GM19023 (cell line): Measurements from ENCODE around the gene PRPF4.

Experiments used
- ATAC-seq: cut with Tn5 transposase; IDR thresholded peaks from one replicate; pipeline ENCODE4 v1.9.1; 2021; ENCODE audit warnings: mild to moderate bottlenecking, moderate library complexity; ENCODE audit not compliant: unreplicated experiment

Gene PRPF4

DNA sequence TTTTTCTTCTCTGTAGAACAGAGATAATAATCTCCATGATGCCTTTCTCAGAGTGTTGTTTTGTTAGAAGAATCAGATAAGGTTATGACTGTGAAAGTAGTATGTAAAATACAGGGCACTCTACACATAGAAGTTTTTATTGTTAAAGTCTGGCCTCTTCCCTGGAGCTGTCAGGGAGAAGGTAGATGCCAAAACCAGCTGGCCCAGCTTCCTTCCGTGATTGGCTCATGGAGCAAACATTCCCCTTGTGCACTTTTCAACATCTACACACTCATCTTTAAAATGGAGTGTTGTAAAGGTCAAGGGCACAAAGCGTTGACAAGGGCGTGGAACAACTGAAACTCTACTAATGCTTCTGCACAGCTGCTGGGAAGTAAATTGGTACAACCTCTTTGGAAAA, 35.1 kb downstream of the PRPF4 start:
- ATAC-seq, result no peak

DNA sequence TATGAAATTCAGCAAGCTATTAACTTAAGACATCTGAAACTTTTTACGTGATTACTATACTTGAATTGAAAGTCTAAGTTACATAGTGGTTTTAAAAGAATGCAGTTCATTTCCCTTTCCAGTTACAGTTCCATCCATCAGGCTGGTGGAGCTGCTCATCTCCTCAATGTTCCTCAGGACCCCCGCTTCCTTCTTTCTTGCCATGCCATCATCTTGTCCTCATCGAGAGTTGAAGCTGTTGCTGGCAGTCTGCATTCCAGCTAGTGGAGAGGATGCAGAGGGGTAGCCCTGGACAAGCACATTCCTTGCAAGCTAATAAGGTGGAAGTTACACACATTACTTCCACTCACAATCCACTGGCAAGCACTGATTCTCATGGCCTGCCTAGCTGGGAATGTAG, 36.5 kb downstream of the PRPF4 start:
- no peak for ATAC-seq

GRCh38 chr9:113313261-113313660, 37.8 kb downstream of the PRPF4 start:
- no peak for ATAC-seq

DNA sequence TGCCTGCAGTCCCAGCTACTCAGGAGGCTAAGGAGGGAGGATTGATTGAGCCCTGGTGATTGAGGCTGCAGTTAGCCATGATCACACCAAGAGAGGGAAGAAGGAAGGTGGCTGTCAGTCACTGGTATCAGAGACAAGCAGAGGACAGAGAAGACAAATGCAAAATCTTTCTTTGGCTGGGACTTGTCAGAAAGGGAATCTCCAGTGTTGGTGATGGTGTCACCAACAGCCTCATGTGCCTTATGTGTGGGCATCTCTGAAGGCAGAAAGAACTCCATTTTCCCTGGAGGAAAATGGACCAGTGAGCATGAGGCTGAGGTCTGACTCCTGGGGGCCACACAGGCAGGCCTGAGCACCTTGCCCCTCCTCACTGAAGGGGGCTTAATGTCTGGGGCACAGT, 39.8 kb downstream of the PRPF4 start:
- no peak for ATAC-seq

GRCh38 chr9:113316030-113316429, 40.6 kb downstream of the PRPF4 start:
- ATAC-seq, result no peak

- no peak for ATAC-seq
Observed at GRCh38 chr9:113317777-113318176, 42.3 kb downstream of the PRPF4 start.

DNA sequence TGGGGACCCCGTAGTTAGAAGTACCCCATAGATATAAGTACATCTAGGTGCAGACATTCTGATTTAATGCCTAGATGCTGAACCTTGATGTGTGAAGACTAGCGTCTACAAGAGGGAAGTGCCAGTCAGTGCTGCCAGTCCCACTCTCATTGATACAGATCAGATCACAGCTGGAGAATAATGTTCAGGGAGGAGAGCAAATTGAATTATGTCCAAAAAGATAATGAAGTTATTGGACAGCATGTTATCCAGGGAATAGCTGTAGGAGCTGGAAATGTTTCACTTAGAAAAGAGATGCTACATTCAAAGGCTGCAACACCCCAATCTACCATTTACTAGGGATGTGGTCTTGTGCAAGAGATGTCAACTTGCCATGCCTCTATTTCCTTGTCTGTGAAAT, 43.6 kb downstream of the PRPF4 start:
- no peak for ATAC-seq

- ATAC-seq, result no peak
Observed at GRCh38 chr9:113320051-113320450, 44.6 kb downstream of the PRPF4 start.

GRCh38 chr9:113322671-113323070, 47.2 kb downstream of the PRPF4 start:
- no peak for ATAC-seq

DNA sequence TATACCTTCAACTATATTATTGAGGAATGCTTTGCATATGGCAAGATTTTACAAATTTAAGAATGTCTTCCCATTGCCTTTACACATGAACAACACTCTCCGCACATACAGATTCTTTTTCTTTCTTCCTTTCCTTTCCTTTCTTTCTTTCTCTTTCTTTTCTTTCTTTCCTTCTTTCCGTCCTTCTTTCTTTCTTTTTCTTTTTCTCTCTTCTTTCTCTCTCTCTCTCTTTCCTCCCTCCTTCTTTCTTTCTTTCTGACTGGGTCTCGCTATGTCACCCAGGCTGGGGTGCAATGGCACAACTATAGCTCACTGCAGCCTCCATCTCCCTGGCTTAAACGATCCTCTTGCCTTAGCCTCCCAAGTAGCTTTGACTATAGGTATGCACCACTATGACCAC, 50.8 kb downstream of the PRPF4 start:
- ATAC-seq, result no peak

DNA sequence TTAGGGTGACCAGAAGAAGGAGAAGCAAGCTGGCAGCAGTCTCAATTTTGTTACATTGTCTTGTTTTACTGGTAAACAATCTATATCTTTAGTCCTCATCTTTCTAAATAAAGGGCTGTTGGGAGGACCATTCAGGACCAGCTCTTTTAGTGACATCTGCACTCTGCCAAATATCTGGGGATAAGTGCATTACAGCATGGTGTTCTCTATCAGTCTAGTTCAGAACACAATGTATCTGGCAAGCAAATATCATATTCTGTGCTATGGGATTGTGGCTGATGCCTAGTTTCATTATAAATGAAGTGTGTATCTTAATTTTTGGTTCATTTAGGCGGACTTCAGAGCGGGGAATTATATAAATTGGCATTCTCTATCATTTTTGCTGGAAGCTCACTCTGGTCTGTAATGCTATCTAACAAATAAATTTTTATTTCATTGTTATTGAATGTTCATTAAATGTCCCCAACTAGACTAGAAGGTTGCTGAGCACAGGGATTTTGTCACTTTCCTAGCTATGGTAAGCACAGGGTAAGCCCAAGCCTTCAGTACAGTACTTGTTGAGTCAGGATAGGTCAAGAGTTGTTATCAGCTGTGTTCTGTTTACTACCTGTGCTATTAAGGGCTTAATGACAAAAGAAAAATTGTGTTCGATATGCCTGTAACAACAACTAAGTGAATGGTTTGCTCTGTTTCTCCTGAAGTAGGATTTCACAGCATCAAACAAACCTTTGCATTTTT, 52.8 kb downstream of the PRPF4 start:
- no peak for ATAC-seq

- ATAC-seq, result no peak
Observed at GRCh38 chr9:113331780-113332179, 56.3 kb downstream of the PRPF4 start.

DNA sequence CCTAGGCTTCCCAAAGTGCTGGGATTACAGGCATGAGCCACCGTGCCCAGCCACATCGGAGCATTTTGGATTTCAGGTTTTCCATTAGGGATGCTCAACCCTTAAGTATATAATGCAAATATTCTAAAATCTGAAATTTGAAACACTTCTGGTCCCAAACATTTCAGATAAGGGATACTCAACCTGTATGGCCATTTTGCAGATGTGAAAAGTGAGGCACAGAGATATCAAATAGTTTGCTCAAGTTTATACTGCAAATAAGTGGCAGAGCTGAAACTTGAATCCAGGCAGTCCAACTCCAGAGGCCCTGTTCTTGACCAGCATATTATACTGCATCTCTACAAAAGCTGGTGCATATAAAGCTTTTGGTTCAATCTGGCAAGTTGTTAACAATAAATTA, 62.3 kb downstream of the PRPF4 start:
- no peak for ATAC-seq

DNA sequence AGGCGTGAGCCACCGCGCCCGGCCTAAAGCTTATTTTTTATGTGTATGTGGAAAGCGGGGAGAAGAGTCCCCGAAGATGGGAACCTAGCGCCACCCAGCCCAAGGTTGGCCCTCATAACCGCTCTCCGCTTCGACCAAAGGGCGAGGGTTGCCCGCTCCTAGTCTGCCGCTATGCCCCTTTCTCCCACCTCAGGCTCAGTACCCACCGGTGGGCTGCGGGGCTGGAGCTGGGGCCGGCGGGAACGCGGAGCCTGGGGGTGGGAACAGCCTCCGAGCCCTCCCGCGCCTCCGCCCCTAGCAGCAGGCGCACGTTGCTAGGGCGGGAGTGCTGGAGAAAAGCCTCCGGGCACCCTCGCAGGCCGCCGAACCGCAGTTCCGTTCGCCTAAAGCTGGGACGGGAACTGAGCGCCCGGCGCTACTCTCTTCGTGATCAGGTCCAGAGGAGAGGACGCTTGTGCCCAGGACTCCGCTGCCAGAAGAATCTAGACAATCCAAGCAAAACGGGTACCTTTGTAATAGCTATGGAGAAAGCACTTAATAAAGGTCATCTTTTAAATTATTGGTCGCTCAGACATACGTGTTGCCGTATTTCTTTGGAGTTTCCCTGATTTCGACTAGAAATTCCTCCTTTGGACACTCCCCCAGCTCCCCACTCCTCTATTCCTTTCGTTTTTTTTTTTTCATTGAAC, 64.7 kb downstream of the PRPF4 start, which contains the start of gene WDR31:
WDR31 (minus strand) TSS at position 265 of the 689 bp plus-strand sequence. CDS start 8,253 bp downstream, outside the sequence.
- peak; percentile 100 for ATAC-seq

GRCh38 chr9:113341712-113342410, 66.4 kb downstream of the PRPF4 start:
- no peak for ATAC-seq
